Fibroblast of pulmonary artery (primary cell): ENCODE measurements around the gene TSPAN14.

ENCODE experiments used
- DNase-seq: peaks from one replicate; pipeline ENCODE4 v3.0.0-alpha.2; 2010; ENCODE audit warnings: low read depth
- H3K4me3 ChIP-seq: replicated peaks from 2 replicates; pipeline ENCODE4 v1.5.1; 2011; ENCODE audit warnings: low read depth, mild to moderate bottlenecking, control low read depth, low read length, moderate library complexity
- CTCF ChIP-seq: IDR thresholded peaks from 2 replicates; pipeline ENCODE4 v1.5.1; 2011; ENCODE audit warnings: mild to moderate bottlenecking, control low read depth, low read length, inconsistent platforms; ENCODE audit errors: missing control alignments

Gene TSPAN14

GRCh38 chr10:80535671-80536360 is 81.7 kb downstream of the TSPAN14 start:
- peak; percentile 7 for TF ChIP-seq CTCF
- DNase-seq, result no peak
- H3K4me3 ChIP-seq, result no peak overlapping the region

GRCh38 chr10:80536361-80536835 is 82.3 kb downstream of the TSPAN14 start:
- no peak for DNase-seq
- no peak overlapping the region for H3K4me3 ChIP-seq

GRCh38 chr10:80537086-80537735 is 83.1 kb downstream of the TSPAN14 start:
- H3K4me3 ChIP-seq, result no peak overlapping the region
- no peak for DNase-seq
- TF ChIP-seq CTCF, result no peak

More at GRCh38 chr10:80536361-80536835, 82.3 kb downstream of the TSPAN14 start:
- TF ChIP-seq CTCF, result no peak

GRCh38 chr10:80537736-80538480 is 83.8 kb downstream of the TSPAN14 start, which contains the start of gene SH2D4B:
Gene SH2D4B, plus strand, starts transcription at chr10:80537902. Its CDS starts 430 bp downstream, at chr10:80538332.
- no peak for DNase-seq
- no peak for TF ChIP-seq CTCF
- no peak within 1 kb of the TSS for H3K4me3 ChIP-seq

- no peak for DNase-seq
- H3K4me3 ChIP-seq, result no peak overlapping the region
- no peak for TF ChIP-seq CTCF
Observed at GRCh38 chr10:80538481-80539185, 84.5 kb downstream of the TSPAN14 start.

GRCh38 chr10:80539421-80540031 is 85.4 kb downstream of the TSPAN14 start:
- no peak for TF ChIP-seq CTCF
- no peak for DNase-seq
- H3K4me3 ChIP-seq, result no peak overlapping the region
